Measurements from ENCODE around the gene C3orf52. TPM values are rescaled to one million over a fixed set of nuclear protein-coding genes. Genes with fewer than 3 reads are reported as not detected.

Gene C3orf52
- total and polyA plus RNA-seq, 2 experiments from 2014 or later: 8.1 to 16.6 TPM

GRCh38 chr3:112083239-112083638 is 3.0 kb upstream of the C3orf52 start (continued):
- TF ChIP-seq, protein P1, sequence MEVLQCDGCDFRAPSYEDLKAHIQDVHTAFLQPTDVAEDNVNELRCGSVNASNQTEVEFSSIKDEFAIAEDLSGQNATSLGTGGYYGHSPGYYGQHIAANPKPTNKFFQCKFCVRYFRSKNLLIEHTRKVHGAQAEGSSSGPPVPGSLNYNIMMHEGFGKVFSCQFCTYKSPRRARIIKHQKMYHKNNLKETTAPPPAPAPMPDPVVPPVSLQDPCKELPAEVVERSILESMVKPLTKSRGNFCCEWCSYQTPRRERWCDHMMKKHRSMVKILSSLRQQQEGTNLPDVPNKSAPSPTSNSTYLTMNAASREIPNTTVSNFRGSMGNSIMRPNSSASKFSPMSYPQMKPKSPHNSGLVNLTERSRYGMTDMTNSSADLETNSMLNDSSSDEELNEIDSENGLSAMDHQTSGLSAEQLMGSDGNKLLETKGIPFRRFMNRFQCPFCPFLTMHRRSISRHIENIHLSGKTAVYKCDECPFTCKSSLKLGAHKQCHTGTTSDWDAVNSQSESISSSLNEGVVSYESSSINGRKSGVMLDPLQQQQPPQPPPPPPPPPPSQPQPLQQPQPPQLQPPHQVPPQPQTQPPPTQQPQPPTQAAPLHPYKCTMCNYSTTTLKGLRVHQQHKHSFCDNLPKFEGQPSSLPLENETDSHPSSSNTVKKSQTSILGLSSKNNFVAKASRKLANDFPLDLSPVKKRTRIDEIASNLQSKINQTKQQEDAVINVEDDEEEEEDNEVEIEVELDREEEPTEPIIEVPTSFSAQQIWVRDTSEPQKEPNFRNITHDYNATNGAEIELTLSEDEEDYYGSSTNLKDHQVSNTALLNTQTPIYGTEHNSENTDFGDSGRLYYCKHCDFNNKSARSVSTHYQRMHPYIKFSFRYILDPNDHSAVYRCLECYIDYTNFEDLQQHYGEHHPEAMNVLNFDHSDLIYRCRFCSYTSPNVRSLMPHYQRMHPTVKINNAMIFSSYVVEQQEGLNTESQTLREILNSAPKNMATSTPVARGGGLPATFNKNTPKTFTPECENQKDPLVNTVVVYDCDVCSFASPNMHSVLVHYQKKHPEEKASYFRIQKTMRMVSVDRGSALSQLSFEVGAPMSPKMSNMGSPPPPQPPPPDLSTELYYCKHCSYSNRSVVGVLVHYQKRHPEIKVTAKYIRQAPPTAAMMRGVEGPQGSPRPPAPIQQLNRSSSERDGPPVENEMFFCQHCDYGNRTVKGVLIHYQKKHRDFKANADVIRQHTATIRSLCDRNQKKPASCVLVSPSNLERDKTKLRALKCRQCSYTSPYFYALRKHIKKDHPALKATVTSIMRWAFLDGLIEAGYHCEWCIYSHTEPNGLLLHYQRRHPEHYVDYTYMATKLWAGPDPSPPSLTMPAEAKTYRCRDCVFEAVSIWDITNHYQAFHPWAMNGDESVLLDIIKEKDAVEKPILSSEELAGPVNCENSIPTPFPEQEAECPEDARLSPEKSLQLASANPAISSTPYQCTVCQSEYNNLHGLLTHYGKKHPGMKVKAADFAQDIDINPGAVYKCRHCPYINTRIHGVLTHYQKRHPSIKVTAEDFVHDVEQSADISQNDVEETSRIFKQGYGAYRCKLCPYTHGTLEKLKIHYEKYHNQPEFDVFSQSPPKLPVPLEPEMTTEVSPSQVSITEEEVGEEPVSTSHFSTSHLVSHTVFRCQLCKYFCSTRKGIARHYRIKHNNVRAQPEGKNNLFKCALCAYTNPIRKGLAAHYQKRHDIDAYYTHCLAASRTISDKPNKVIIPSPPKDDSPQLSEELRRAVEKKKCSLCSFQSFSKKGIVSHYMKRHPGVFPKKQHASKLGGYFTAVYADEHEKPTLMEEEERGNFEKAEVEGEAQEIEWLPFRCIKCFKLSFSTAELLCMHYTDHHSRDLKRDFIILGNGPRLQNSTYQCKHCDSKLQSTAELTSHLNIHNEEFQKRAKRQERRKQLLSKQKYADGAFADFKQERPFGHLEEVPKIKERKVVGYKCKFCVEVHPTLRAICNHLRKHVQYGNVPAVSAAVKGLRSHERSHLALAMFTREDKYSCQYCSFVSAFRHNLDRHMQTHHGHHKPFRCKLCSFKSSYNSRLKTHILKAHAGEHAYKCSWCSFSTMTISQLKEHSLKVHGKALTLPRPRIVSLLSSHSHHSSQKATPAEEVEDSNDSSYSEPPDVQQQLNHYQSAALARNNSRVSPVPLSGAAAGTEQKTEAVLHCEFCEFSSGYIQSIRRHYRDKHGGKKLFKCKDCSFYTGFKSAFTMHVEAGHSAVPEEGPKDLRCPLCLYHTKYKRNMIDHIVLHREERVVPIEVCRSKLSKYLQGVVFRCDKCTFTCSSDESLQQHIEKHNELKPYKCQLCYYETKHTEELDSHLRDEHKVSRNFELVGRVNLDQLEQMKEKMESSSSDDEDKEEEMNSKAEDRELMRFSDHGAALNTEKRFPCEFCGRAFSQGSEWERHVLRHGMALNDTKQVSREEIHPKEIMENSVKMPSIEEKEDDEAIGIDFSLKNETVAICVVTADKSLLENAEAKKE (CRISPR knock-in tag; IDR thresholded peaks at IDR 0.05): no peak
- TF ChIP-seq, protein P2, sequence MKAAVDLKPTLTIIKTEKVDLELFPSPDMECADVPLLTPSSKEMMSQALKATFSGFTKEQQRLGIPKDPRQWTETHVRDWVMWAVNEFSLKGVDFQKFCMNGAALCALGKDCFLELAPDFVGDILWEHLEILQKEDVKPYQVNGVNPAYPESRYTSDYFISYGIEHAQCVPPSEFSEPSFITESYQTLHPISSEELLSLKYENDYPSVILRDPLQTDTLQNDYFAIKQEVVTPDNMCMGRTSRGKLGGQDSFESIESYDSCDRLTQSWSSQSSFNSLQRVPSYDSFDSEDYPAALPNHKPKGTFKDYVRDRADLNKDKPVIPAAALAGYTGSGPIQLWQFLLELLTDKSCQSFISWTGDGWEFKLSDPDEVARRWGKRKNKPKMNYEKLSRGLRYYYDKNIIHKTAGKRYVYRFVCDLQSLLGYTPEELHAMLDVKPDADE (IDR thresholded peaks at IDR 0.05): no peak
- TF ChIP-seq, protein P3, sequence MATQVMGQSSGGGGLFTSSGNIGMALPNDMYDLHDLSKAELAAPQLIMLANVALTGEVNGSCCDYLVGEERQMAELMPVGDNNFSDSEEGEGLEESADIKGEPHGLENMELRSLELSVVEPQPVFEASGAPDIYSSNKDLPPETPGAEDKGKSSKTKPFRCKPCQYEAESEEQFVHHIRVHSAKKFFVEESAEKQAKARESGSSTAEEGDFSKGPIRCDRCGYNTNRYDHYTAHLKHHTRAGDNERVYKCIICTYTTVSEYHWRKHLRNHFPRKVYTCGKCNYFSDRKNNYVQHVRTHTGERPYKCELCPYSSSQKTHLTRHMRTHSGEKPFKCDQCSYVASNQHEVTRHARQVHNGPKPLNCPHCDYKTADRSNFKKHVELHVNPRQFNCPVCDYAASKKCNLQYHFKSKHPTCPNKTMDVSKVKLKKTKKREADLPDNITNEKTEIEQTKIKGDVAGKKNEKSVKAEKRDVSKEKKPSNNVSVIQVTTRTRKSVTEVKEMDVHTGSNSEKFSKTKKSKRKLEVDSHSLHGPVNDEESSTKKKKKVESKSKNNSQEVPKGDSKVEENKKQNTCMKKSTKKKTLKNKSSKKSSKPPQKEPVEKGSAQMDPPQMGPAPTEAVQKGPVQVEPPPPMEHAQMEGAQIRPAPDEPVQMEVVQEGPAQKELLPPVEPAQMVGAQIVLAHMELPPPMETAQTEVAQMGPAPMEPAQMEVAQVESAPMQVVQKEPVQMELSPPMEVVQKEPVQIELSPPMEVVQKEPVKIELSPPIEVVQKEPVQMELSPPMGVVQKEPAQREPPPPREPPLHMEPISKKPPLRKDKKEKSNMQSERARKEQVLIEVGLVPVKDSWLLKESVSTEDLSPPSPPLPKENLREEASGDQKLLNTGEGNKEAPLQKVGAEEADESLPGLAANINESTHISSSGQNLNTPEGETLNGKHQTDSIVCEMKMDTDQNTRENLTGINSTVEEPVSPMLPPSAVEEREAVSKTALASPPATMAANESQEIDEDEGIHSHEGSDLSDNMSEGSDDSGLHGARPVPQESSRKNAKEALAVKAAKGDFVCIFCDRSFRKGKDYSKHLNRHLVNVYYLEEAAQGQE (IDR thresholded peaks at IDR 0.05; ENCODE audit: unreplicated experiment): no peak
- TF ChIP-seq CREB1 (CRISPR knock-in tag; IDR thresholded peaks at IDR 0.05; ENCODE audit: low read depth) (no peak), JUNB (IDR thresholded peaks at IDR 0.05; ENCODE audit: unreplicated experiment) (no peak), STAT1 (IDR thresholded peaks at IDR 0.05; ENCODE audit: unreplicated experiment) (no peak), EZH2phosphoT487 (IDR thresholded peaks at IDR 0.05; ENCODE audit: unreplicated experiment) (no peak), EZH2 (IDR thresholded peaks at IDR 0.05; ENCODE audit: low read depth, unreplicated experiment) (no peak), ZNF331 (CRISPR knock-in tag; IDR thresholded peaks at IDR 0.05; ENCODE audit: low read depth) (no peak)

Measured in GM23338 (cell line).